Gastroesophageal sphincter (tissue), 4 donors: ENCODE measurements around the gene DKK3. TPM values are rescaled to one million over a fixed set of nuclear protein-coding genes. Genes with fewer than 3 reads are reported as not detected.
A peak's percentile ranks its signal among the peaks of the same experiment; 100 is the strongest.

Experiments used
- ATAC-seq: fragments of 150-250 bp; one replicate; pipeline ENCODE4 v1.9.1; 2016; ENCODE audit warnings: mild to moderate bottlenecking, moderate library complexity
- H3K27ac ChIP-seq, 4 donors: fragments of 200-600 bp; sonication (generic) in 3 of 4; 1 replicate in 3 of 4; 2 replicates in 1 of 4; pipeline ENCODE4 v1.5.1; 2016 to 2019
- H3K27me3 ChIP-seq: fragments of 200-600 bp; sonication (generic); one replicate; pipeline ENCODE4 v1.5.1; 2019
- H3K36me3 ChIP-seq, 2 donors: fragments of 200-600 bp; sonication (generic); one replicate each; pipeline ENCODE4 v1.5.1; 2019; ENCODE audit warnings: control low read depth in 1 of 2
- H3K4me1 ChIP-seq, 3 donors: fragments of 200-600 bp; sonication (generic); 1 replicate in 2 of 3; 2 replicates in 1 of 3; pipeline ENCODE4 v1.5.1; 2016 to 2019; ENCODE audit warnings: control low read depth in 2 of 3
- H3K4me3 ChIP-seq, 2 donors: fragments of 200-600 bp; sonication (generic); one replicate each; pipeline ENCODE4 v1.5.1; 2019; ENCODE audit warnings: mild to moderate bottlenecking in 1 of 2, moderate library complexity in 1 of 2
- H3K9me3 ChIP-seq, 3 donors: fragments of 200-600 bp; sonication (generic); one replicate each; pipeline ENCODE4 v1.5.1; 2017 to 2019; ENCODE audit warnings: control low read depth in 2 of 3
- CTCF ChIP-seq, 4 experiments: fragments of 200-600 bp in 2 of 4; fragments of 450-650 bp in 2 of 4; sonication (generic) in 1 of 4; IDR thresholded peaks; one replicate each; pipeline ENCODE4 v1.5.1; 2017 to 2019; ENCODE audit warnings: antibody characterized with exemption in 4 of 4, mild to moderate bottlenecking in 2 of 4, moderate library complexity in 2 of 4
- EP300 ChIP-seq: sonication (generic); formaldehyde crosslinking; IDR thresholded peaks from one replicate; pipeline ENCODE4 v1.6.1; 2017; ENCODE audit warnings: antibody characterized with exemption, mild to moderate bottlenecking
- POLR2A ChIP-seq, 2 donors: fragments of 450-650 bp; IDR thresholded peaks; one replicate each; pipeline ENCODE4 v1.6.1; 2017; ENCODE audit warnings: antibody characterized with exemption in 2 of 2, mild to moderate bottlenecking in 2 of 2, moderate library complexity in 1 of 2
- POLR2AphosphoS5 ChIP-seq: sonication (generic); formaldehyde crosslinking; IDR thresholded peaks from one replicate; pipeline ENCODE4 v1.6.1; 2017; ENCODE audit warnings: antibody characterized with exemption
- WGBS, 2 donors: methylation state at CpG; one replicate each; pipeline ENCODE4 v1.1.5; 2018; ENCODE audit warnings: low coverage in 1 of 2; 5-methylcytosine and 5-hydroxymethylcytosine counted together
- total RNA-seq, 4 donors: library from RNA; depleted of rRNA; stranded (reverse); fragments of >200 nt; gene quantifications; one replicate each; pipeline ENCODE4 v1.1.0, GENCODE V29; 2016

The DKK3 gene
- total RNA-seq, 4 donors from 2014 or later = 72.1 to 249 (median 127) TPM

DNA sequence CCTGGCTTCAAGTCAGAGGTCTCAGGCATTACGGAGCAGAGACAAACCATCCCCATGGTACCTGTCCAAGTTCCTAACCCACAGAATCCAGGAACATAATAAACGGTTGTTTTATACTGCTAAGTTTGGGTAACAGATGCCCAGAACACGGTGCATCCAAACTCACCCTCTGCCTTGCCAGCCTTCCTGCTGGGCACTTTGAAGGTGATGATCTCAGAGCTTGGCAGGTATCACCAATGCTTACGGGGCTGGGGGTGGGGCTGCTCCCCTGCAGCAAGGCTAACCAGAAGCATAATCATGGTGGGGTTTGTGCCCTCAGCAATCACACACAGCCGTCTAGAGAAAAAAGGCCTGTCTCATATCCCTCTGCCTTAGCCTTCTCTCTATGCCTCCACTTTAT is 27.1 kb downstream of the DKK3 start:
- H3K27ac ChIP-seq = peak overlapping the region in 1 of 4 donors; percentile 80
- TF ChIP-seq CTCF (IDR thresholded peaks at IDR 0.05) (no peak), EP300 (no peak), POLR2A (IDR thresholded peaks at IDR 0.05) (no peak), POLR2AphosphoS5 (no peak)
- ATAC-seq = no peak
- H3K9me3 ChIP-seq = no peaks in the 10 kb centered on the region
- H3K36me3 ChIP-seq = no peaks in the 10 kb centered on the region
- H3K27me3 ChIP-seq = no peaks in the 10 kb centered on the region
- no peak overlapping the region for H3K4me3 ChIP-seq
- 79 to 80% methylated on average over 2 to 3 of the region's 5 CpGs for WGBS, 2 donors
- H3K4me1 ChIP-seq = peaks cover 7 to 57% (median 36%) of the 10 kb centered on the region in 3 donors

DNA sequence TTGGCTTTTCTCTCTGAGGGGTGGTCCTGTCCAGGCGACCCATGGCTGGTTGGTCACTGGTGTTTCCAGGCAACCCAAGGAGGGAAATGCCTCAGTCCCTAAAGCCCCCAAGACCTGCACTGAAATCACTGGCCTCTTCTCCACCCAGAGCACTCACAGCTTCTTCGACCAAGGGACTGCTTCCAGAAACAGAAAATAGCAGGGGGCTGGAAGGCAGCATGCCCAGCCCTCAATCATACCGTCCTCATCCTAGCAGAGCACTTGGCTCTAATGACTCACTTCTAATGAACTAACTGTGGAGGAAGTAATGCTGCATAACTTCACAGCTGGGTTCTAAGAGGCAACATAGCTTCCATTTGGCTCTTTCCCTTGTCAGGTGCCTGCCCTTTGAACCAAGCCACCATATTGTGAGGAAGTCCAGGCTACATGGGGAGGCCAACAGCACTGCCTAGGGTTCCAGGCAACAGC is 27.6 kb downstream of the DKK3 start:
- no peak for ATAC-seq
- WGBS, 2 donors = 100% methylated on average over 2 of the region's 3 CpGs; no CpG with 5 or more reads in 1 of the 2 donors
- Histone ChIP-seq H3K4me1 (peaks cover 7 to 62% (median 41%) of the 10 kb centered on the region in 3 donors), H3K27ac (peak overlapping the region in 1 of 4 donors; percentile 80), H3K9me3 (no peaks in the 10 kb centered on the region), H3K4me3 (no peak overlapping the region), H3K27me3 (no peaks in the 10 kb centered on the region), H3K36me3 (no peaks in the 10 kb centered on the region)
- no peak for TF ChIP-seq CTCF (IDR thresholded peaks at IDR 0.05)
- TF ChIP-seq EP300 = no peak
- no peak for TF ChIP-seq POLR2AphosphoS5
- TF ChIP-seq POLR2A (IDR thresholded peaks at IDR 0.05) = no peak

GRCh38 chr11:11980200-11980599 is 28.2 kb downstream of the DKK3 start:
- Histone ChIP-seq H3K9me3 (no peaks in the 10 kb centered on the region), H3K27ac (peak overlapping the region in 3 of 4 donors; percentile 80), H3K27me3 (no peaks in the 10 kb centered on the region), H3K36me3 (no peaks in the 10 kb centered on the region), H3K4me3 (no peak overlapping the region), H3K4me1 (peaks cover 7 to 69% (median 45%) of the 10 kb centered on the region in 3 donors)
- TF ChIP-seq POLR2A (IDR thresholded peaks at IDR 0.05) (no peak), POLR2AphosphoS5 (no peak), CTCF (IDR thresholded peaks at IDR 0.05) (no peak), EP300 (no peak)
- 100% methylated on average over 2 of the region's 2 CpGs for WGBS, 2 donors
- no peak for ATAC-seq

DNA sequence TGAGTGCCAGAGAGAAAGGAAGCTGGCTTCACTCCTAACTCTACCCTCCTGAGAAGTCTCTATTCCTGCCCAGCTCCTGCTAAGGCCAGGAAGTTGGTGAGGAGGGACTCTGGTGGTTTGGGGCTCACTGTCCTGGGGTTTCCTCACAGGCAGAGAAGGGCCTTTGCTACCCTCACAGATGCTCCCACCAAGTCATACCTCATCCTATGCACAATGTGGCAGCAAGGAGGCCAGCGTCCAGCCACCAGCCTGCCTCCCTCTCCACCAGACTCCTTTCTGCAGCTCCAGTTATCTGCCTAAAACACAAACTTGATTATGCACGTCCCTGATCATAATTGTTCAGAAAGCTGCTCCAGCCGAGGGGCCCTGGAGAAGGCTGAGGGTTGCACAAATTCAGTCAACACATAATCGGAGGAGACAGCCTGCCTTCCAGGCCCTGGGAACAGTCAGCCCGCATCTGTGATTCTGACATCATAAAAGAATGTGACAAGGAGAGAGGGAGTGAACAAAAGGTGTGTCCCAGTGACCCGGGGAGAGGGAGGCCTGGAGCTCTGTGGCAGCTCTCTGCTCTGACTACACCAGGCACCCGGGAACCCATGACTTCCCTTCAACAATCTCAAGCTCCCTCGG is 28.8 kb downstream of the DKK3 start:
- WGBS, 2 donors = 0 to 12% methylated on average over 2 to 5 of the region's 8 CpGs
- TF ChIP-seq EP300 = no peak
- TF ChIP-seq POLR2AphosphoS5 = peak; percentile 25
- H3K4me3 ChIP-seq = no peak overlapping the region
- H3K4me1 ChIP-seq = peaks cover 7 to 72% (median 47%) of the 10 kb centered on the region in 3 donors
- H3K27me3 ChIP-seq = no peaks in the 10 kb centered on the region
- peak overlapping the region in 3 of 4 donors; percentile 80 for H3K27ac ChIP-seq
- peak; percentile 44 for ATAC-seq
- no peaks in the 10 kb centered on the region for H3K9me3 ChIP-seq
- H3K36me3 ChIP-seq = no peaks in the 10 kb centered on the region

- peak; percentile 79 for ATAC-seq
- WGBS, 2 donors = no CpG with 5 or more reads among the region's 13 CpGs
Observed at GRCh38 chr11:11978792-11979487, 29.5 kb downstream of the DKK3 start.

More at GRCh38 chr11:11978792-11979487, 29.5 kb downstream of the DKK3 start:
- H3K4me1 ChIP-seq = peaks cover 8 to 78% (median 54%) of the 10 kb centered on the region in 3 donors
- TF ChIP-seq POLR2A (IDR thresholded peaks at IDR 0.05) (no peak), POLR2AphosphoS5 (peak; percentile 30)
- H3K27ac ChIP-seq = peak overlapping the region in 3 of 4 donors; percentile 80
- no peaks in the 10 kb centered on the region for H3K9me3 ChIP-seq
- no peak overlapping the region for H3K4me3 ChIP-seq
- H3K27me3 ChIP-seq = no peaks in the 10 kb centered on the region
- no peaks in the 10 kb centered on the region for H3K36me3 ChIP-seq
